WTC11 (cell line): ENCODE results near the gene SLC19A2. TPM values are rescaled to one million over a fixed set of nuclear protein-coding genes. Genes with fewer than 3 reads are reported as not detected.

ENCODE experiments used
- ATAC-seq: fragments of 200-7000 bp; cut with Tn5 transposase; 2 replicates; pipeline ENCODE4 v1.10.0; 2021; ENCODE audit warnings: mild to moderate bottlenecking, moderate library complexity
- CTCF ChIA-PET: fragments of 300-600 bp; sonication (Branson Sonifier 250); formaldehyde crosslinking; loops from one replicate; lab custom pipeline; 2021; ENCODE audit warnings: antibody characterized with exemption; lab: Charles Lee
- POLR2A ChIA-PET: fragments of 350-600 bp; sonication (Branson Sonifier 250); formaldehyde crosslinking; loops from one replicate; lab custom pipeline; 2021; ENCODE audit warnings: antibody characterized with exemption; lab: Charles Lee
- DNase-seq: peaks from one replicate; pipeline ENCODE4 v3.0.0; 2021; ENCODE audit warnings: low spot score
- H3K27ac Mint-ChIP-seq: 2 replicates; pipeline ENCODE4 v1.8.0; 2021; ENCODE audit warnings: mixed read lengths
- H3K27me3 Mint-ChIP-seq: 2 replicates; pipeline ENCODE4 v1.8.0; 2021; ENCODE audit warnings: low read depth, mild to moderate bottlenecking, moderate library complexity, mixed read lengths
- H3K36me3 Mint-ChIP-seq: 2 replicates; pipeline ENCODE4 v1.8.0; 2021; ENCODE audit warnings: mixed read lengths
- H3K4me1 Mint-ChIP-seq: 2 replicates; pipeline ENCODE4 v1.8.0; 2022; ENCODE audit warnings: mixed read lengths
- H3K4me3 Mint-ChIP-seq: 2 replicates; pipeline ENCODE4 v1.8.0; 2021; ENCODE audit warnings: mild to moderate bottlenecking, moderate library complexity, mixed read lengths
- H3K9me3 Mint-ChIP-seq: 2 replicates; pipeline ENCODE4 v1.8.0; 2021; ENCODE audit warnings: mixed read lengths
- CREB1 ChIP-seq: sonication (generic); formaldehyde crosslinking; IDR thresholded peaks from 2 replicates; pipeline ENCODE4 v1.8.0; 2023; ENCODE audit warnings: mild to moderate bottlenecking, missing genetic modification reagents
- ELF4 ChIP-seq: sonication (generic); formaldehyde crosslinking; IDR thresholded peaks from 2 replicates; pipeline ENCODE4 v1.8.1; 2022; ENCODE audit warnings: low read depth, mild to moderate bottlenecking, moderate library complexity, missing genetic modification reagents
- EMX1 ChIP-seq: fragments of 250-450 bp; sonication (Bioruptor Pico); IDR thresholded peaks from 2 replicates; pipeline ENCODE4 v1.8.0; 2021; ENCODE audit warnings: mild to moderate bottlenecking
- ESRRA ChIP-seq: sonication (generic); formaldehyde crosslinking; IDR thresholded peaks from 2 replicates; pipeline ENCODE4 v1.8.1; 2022; ENCODE audit warnings: mild to moderate bottlenecking, missing genetic modification reagents, borderline replicate concordance
- GABPB1 ChIP-seq: sonication (generic); formaldehyde crosslinking; IDR thresholded peaks from 2 replicates; pipeline ENCODE4 v1.8.1; 2023; ENCODE audit warnings: mild to moderate bottlenecking, missing genetic modification reagents
- GRHL2 ChIP-seq: fragments of 250-450 bp; sonication (Bioruptor Pico); IDR thresholded peaks from 2 replicates; pipeline ENCODE4 v1.8.0; 2022; ENCODE audit warnings: mild to moderate bottlenecking, moderate library complexity; ENCODE audit not compliant: insufficient replicate concordance, severe bottlenecking
- HMGA2 ChIP-seq: fragments of 250-450 bp; sonication (Bioruptor Pico); IDR thresholded peaks from 2 replicates; pipeline ENCODE4 v1.4.0; 2021; ENCODE audit warnings: mild to moderate bottlenecking, moderate library complexity
- KAT7 ChIP-seq: sonication (generic); formaldehyde crosslinking; IDR thresholded peaks from 2 replicates; pipeline ENCODE4 v1.8.1; 2023; ENCODE audit warnings: missing genetic modification reagents, mild to moderate bottlenecking, borderline replicate concordance
- NFYB ChIP-seq: sonication (generic); formaldehyde crosslinking; conservative IDR thresholded peaks from 2 replicates; pipeline ENCODE4 v1.8.0; 2022; ENCODE audit warnings: low read depth, missing genetic modification reagents
- NR2C2 ChIP-seq: sonication (generic); formaldehyde crosslinking; IDR thresholded peaks from 2 replicates; pipeline ENCODE4 v1.8.0; 2022; ENCODE audit warnings: mild to moderate bottlenecking, missing genetic modification reagents
- OVOL2 ChIP-seq: fragments of 250-450 bp; sonication (Bioruptor Pico); IDR thresholded peaks from 2 replicates; pipeline ENCODE4 v1.9.0; 2021; ENCODE audit warnings: mild to moderate bottlenecking, borderline replicate concordance
- RELA ChIP-seq: sonication (generic); formaldehyde crosslinking; IDR thresholded peaks from 2 replicates; pipeline ENCODE4 v1.8.1; 2022; ENCODE audit warnings: missing genetic modification reagents, mild to moderate bottlenecking, borderline replicate concordance
- ZNF232 ChIP-seq: sonication (generic); formaldehyde crosslinking; IDR thresholded peaks from 2 replicates; pipeline ENCODE4 v1.8.0; 2022; ENCODE audit warnings: mild to moderate bottlenecking, missing genetic modification reagents
- ZNF423 ChIP-seq: fragments of 250-450 bp; sonication (Bioruptor Pico); IDR thresholded peaks from 2 replicates; pipeline ENCODE4 v2.1.2; 2022; ENCODE audit warnings: mild to moderate bottlenecking, moderate library complexity
- ZNF671 ChIP-seq: fragments of 250-450 bp; sonication (Bioruptor Pico); IDR thresholded peaks from 2 replicates; pipeline ENCODE4 v1.8.0; 2021; ENCODE audit warnings: mild to moderate bottlenecking
- total RNA-seq: library from RNA; stranded (reverse); gene quantifications from 3 replicates; pipeline ENCODE4 v1.2.3, GENCODE V29; 2021
- TF ChIP-seq, protein P1 (sequence below): sonication (generic); formaldehyde crosslinking; IDR thresholded peaks from 2 replicates; pipeline ENCODE4 v1.8.0; 2023; ENCODE audit warnings: missing genetic modification reagents
- TF ChIP-seq, protein P2 (sequence below): sonication (generic); formaldehyde crosslinking; IDR thresholded peaks from 2 replicates; pipeline ENCODE4 v1.8.1; 2022; ENCODE audit warnings: low read depth, mild to moderate bottlenecking, moderate library complexity, missing genetic modification reagents, borderline replicate concordance
- TF ChIP-seq, protein P3 (sequence below): fragments of 250-450 bp; sonication (Bioruptor Pico); IDR thresholded peaks from 2 replicates; pipeline ENCODE4 v1.9.0; 2021; ENCODE audit warnings: mild to moderate bottlenecking, borderline replicate concordance
- TF ChIP-seq, protein P4 (sequence below): sonication (generic); formaldehyde crosslinking; conservative IDR thresholded peaks from 2 replicates; pipeline ENCODE4 v1.8.1; 2022; ENCODE audit warnings: mild to moderate bottlenecking, missing genetic modification reagents

The SLC19A2 gene
- total RNA-seq, 1 experiment from 2014 or later = 15.8 TPM

DNA sequence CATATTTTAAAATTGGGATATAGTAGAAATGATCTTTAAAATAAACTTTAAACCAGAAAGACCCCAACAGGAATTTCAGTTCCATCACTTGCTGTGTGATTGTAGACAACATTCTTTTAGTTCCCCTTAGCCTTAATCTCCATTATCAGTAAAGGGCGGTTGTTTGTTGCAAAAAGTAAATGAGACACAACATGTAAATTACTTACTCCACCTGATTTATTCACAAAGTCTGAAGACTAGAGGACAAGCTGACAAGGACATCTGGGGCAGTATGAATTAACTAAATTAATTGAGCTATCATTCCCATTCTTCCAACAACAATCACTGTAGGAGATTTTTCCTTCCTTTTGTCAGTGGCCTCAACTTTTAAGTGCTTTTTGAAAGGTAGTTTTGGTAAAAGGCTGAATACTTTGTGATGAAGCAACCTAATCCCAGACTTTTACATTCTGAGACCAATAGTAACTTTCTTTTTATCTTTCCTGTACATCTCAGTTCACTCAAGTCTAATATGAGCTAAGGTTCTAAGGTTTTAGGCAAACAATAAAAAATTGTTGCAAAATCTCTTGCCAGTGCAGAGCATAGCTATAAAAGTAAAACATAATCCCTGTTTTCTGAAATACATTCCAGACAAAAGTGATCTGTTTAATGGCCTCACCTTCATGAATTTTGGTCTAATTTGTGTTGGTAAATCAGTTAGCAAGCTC is 6.2 kb downstream of the SLC19A2 start:
- TF ChIP-seq, protein P1, sequence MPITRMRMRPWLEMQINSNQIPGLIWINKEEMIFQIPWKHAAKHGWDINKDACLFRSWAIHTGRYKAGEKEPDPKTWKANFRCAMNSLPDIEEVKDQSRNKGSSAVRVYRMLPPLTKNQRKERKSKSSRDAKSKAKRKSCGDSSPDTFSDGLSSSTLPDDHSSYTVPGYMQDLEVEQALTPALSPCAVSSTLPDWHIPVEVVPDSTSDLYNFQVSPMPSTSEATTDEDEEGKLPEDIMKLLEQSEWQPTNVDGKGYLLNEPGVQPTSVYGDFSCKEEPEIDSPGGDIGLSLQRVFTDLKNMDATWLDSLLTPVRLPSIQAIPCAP = no peak
- TF ChIP-seq, protein P2, sequence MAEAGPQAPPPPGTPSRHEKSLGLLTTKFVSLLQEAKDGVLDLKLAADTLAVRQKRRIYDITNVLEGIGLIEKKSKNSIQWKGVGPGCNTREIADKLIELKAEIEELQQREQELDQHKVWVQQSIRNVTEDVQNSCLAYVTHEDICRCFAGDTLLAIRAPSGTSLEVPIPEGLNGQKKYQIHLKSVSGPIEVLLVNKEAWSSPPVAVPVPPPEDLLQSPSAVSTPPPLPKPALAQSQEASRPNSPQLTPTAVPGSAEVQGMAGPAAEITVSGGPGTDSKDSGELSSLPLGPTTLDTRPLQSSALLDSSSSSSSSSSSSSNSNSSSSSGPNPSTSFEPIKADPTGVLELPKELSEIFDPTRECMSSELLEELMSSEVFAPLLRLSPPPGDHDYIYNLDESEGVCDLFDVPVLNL (CRISPR knock-in tag) = no peak
- TF ChIP-seq RELA (CRISPR knock-in tag) = no peak
- no peak for TF ChIP-seq EMX1 (CRISPR knock-in tag)
- TF ChIP-seq, protein P3, sequence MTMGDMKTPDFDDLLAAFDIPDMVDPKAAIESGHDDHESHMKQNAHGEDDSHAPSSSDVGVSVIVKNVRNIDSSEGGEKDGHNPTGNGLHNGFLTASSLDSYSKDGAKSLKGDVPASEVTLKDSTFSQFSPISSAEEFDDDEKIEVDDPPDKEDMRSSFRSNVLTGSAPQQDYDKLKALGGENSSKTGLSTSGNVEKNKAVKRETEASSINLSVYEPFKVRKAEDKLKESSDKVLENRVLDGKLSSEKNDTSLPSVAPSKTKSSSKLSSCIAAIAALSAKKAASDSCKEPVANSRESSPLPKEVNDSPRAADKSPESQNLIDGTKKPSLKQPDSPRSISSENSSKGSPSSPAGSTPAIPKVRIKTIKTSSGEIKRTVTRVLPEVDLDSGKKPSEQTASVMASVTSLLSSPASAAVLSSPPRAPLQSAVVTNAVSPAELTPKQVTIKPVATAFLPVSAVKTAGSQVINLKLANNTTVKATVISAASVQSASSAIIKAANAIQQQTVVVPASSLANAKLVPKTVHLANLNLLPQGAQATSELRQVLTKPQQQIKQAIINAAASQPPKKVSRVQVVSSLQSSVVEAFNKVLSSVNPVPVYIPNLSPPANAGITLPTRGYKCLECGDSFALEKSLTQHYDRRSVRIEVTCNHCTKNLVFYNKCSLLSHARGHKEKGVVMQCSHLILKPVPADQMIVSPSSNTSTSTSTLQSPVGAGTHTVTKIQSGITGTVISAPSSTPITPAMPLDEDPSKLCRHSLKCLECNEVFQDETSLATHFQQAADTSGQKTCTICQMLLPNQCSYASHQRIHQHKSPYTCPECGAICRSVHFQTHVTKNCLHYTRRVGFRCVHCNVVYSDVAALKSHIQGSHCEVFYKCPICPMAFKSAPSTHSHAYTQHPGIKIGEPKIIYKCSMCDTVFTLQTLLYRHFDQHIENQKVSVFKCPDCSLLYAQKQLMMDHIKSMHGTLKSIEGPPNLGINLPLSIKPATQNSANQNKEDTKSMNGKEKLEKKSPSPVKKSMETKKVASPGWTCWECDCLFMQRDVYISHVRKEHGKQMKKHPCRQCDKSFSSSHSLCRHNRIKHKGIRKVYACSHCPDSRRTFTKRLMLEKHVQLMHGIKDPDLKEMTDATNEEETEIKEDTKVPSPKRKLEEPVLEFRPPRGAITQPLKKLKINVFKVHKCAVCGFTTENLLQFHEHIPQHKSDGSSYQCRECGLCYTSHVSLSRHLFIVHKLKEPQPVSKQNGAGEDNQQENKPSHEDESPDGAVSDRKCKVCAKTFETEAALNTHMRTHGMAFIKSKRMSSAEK (CRISPR knock-in tag) = no peak
- Mint-ChIP-seq H3K9me3 (no peaks in the 10 kb centered on the region), H3K36me3 (peaks cover 13% of the 10 kb centered on the region), H3K4me3 (no peak overlapping the region), H3K27ac (peak overlapping the region; percentile 68), H3K27me3 (no peaks in the 10 kb centered on the region), H3K4me1 (peaks cover 53% of the 10 kb centered on the region)
- ChIA-PET POLR2A (no interaction called here), CTCF (no interaction called here)
- ATAC-seq (no peak), DNase-seq (no peak)

DNA sequence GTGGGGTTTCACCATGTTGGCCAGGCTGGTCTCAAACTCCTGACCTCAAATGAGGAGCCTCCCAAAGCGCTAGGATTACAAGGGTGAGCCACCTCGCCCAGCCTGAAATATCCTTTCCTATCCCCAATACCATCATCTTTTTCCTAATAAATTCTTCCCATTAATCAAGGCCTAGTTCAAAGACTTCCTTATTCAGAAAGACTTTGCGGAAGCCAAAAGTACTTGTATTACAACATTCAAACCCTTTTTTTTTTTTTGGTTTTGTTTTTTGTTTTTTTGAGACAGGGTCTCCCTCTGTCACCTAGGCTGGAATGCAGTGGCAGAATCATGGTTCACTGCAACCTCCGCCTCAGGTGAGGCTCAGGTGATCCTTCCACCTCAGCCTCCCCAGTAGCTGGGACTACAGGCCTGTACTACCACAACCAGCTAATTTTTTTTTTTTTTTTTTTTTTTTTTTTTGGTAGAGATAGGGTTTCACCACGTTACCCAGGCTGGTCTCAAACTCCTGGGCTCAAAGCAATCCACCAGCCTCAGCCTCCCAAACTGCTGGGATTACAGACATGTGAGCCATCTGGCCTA is 7.6 kb downstream of the SLC19A2 start:
- ATAC-seq = no peak

DNA sequence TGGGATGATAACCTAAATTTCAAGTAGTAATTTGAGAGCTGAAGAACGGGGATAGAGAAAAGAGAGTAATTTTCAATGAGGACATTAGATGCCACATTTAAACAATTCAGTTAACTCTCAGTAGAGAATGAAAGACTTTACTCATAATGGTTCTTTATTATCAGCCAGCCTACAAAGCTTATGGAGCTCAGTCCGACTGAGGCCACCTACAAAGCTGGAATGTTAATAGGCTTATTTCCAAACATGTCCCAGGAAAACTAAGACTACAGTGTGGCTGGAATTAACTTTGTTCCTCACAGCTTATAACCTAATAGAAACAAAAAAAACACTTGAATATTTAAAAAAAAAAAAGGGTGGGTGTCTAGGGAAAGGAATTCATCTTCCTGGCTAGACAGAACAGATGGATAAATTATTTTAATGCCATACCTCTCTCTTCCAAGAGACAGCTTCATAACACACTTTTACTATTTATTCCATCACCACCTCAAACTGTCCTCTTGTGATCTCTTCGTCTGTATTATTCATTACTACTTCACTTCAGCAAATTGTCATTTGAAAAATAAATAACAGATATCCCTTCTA is 9.8 kb downstream of the SLC19A2 start:
- no peak for DNase-seq
- peaks cover 23% of the 10 kb centered on the region for H3K4me1 Mint-ChIP-seq
- H3K4me3 Mint-ChIP-seq = no peak overlapping the region
- ChIA-PET CTCF (interaction anchor here (0.8 kb wide), 1 partner anchor 70 kb away, joined by 3 read pairs; no protein-coding TSS in a partner anchor), POLR2A (no interaction called here)
- no peaks in the 10 kb centered on the region for H3K9me3 Mint-ChIP-seq
- no peak for TF ChIP-seq ELF4 (CRISPR knock-in tag)
- TF ChIP-seq GRHL2 (CRISPR knock-in tag) = no peak
- no peak for TF ChIP-seq NFYB
- no peak for TF ChIP-seq ZNF423
- TF ChIP-seq, protein P2 (CRISPR knock-in tag) = no peak
- no peak for TF ChIP-seq OVOL2 (CRISPR knock-in tag)
- no peak for TF ChIP-seq NR2C2 (CRISPR knock-in tag)
- TF ChIP-seq ZNF671 (CRISPR knock-in tag) = no peak
- no peak for TF ChIP-seq KAT7 (CRISPR knock-in tag)
- no peak for TF ChIP-seq CREB1
- no peak for TF ChIP-seq EMX1 (CRISPR knock-in tag)
- TF ChIP-seq ESRRA = no peak
- TF ChIP-seq, protein P4, sequence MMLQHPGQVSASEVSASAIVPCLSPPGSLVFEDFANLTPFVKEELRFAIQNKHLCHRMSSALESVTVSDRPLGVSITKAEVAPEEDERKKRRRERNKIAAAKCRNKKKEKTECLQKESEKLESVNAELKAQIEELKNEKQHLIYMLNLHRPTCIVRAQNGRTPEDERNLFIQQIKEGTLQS (CRISPR knock-in tag) = no peak
- peak overlapping the region; percentile 46 for H3K27ac Mint-ChIP-seq
- H3K36me3 Mint-ChIP-seq = peaks cover 13% of the 10 kb centered on the region
- ATAC-seq = no peak
- H3K27me3 Mint-ChIP-seq = no peaks in the 10 kb centered on the region

More for the DNA sequence above, 7.6 kb downstream of the SLC19A2 start:
- no peak overlapping the region for H3K4me3 Mint-ChIP-seq
- ChIA-PET POLR2A (interaction anchor here (0.6 kb wide), 1 partner anchor 131 kb away, joined by 3 read pairs; no protein-coding TSS in a partner anchor), CTCF (no interaction called here)
- no peak overlapping the region for H3K27ac Mint-ChIP-seq
- no peak for DNase-seq
- no peaks in the 10 kb centered on the region for H3K9me3 Mint-ChIP-seq
- peaks cover 13% of the 10 kb centered on the region for H3K36me3 Mint-ChIP-seq
- H3K27me3 Mint-ChIP-seq = no peaks in the 10 kb centered on the region
- TF ChIP-seq GABPB1 (CRISPR knock-in tag) (no peak), ZNF232 (no peak), HMGA2 (CRISPR knock-in tag) (no peak)
- peaks cover 40% of the 10 kb centered on the region for H3K4me1 Mint-ChIP-seq
